Gastrocnemius medialis (tissue), 4 donors: ENCODE results near the gene CASKIN1. TPM values are rescaled to one million over a fixed set of nuclear protein-coding genes. Genes with fewer than 3 reads are reported as not detected.

ENCODE experiments used
- ATAC-seq, 2 donors: fragments of 150-250 bp; one replicate each; pipeline ENCODE4 v1.9.1; 2016
- DNase-seq, 2 donors: peaks; one replicate each; pipeline ENCODE4 v3.0.0-alpha.2; 2019
- H3K27ac ChIP-seq, 4 donors: fragments of 200-600 bp; sonication (generic); 1 replicate in 1 of 4; 2 replicates in 3 of 4; pipeline ENCODE4 v1.5.1; 2016 to 2018; ENCODE audit warnings: mild to moderate bottlenecking in 2 of 4, moderate library complexity in 1 of 4
- H3K27me3 ChIP-seq, 3 donors: fragments of 200-600 bp; sonication (generic) in 2 of 3; 1 replicate in 1 of 3; 2 replicates in 2 of 3; pipeline versions ENCODE4 v1.5.1 to v1.6.0; 2016 to 2019; ENCODE audit warnings: mild to moderate bottlenecking in 1 of 3, moderate library complexity in 1 of 3
- H3K36me3 ChIP-seq, 2 donors: fragments of 200-600 bp; sonication (generic) in 1 of 2; one replicate each; pipeline ENCODE4 v1.5.1; 2017 to 2018
- H3K4me1 ChIP-seq, 2 donors: fragments of 200-600 bp; sonication (generic) in 1 of 2; one replicate each; pipeline ENCODE4 v1.5.1; 2016 to 2017; ENCODE audit warnings: mild to moderate bottlenecking in 2 of 2
- H3K4me3 ChIP-seq, 4 donors: fragments of 200-600 bp; sonication (generic) in 3 of 4; 1 replicate in 1 of 4; 2 replicates in 3 of 4; pipeline ENCODE4 v1.5.1; 2016 to 2019; ENCODE audit warnings: mild to moderate bottlenecking in 2 of 4
- H3K9me3 ChIP-seq, 3 donors: fragments of 200-600 bp; sonication (generic) in 2 of 3; 1 replicate in 1 of 3; 2 replicates in 2 of 3; pipeline ENCODE4 v1.5.1; 2016 to 2019
- POLR2A ChIP-seq, 2 donors: fragments of 450-650 bp; IDR thresholded peaks; one replicate each; pipeline ENCODE4 v1.6.1; 2017; ENCODE audit warnings: antibody characterized with exemption in 2 of 2, mild to moderate bottlenecking in 2 of 2, moderate library complexity in 2 of 2
- in situ Hi-C, 4 donors: fragments of 200-750 bp; cut with MboI; loops; one replicate each; pipeline versions ENCODE4 v1.15.0 to v1.8.0; 2017; ENCODE audit warnings: low sequenced_read_pairs in 4 of 4
- intact Hi-C: fragments of 100-400 bp; cut with DNase I; formaldehyde crosslinking; loops from one replicate; pipeline ENCODE4 v1.15.1; 2023; ENCODE audit warnings: low total_unique reads
- total RNA-seq, 4 donors: library from RNA; depleted of rRNA; stranded (reverse); fragments of >200 nt; gene quantifications; one replicate each; pipeline versions ENCODE4 v1.1.0 to v1.2.3, GENCODE V29; 2016
- TF ChIP-seq, protein P1 (sequence below), 5 experiments: fragments of 450-650 bp in 3 of 5; fragments of 200-600 bp in 2 of 5; sonication (generic) in 2 of 5; IDR thresholded peaks in 4 of 5; conservative IDR thresholded peaks in 1 of 5; 1 replicate in 4 of 5; 2 replicates in 1 of 5; pipeline ENCODE4 v1.5.1; 2016 to 2019; ENCODE audit warnings: antibody characterized with exemption in 5 of 5, mild to moderate bottlenecking in 3 of 5, moderate library complexity in 3 of 5

The CASKIN1 gene
- total RNA-seq, 4 donors from 2014 or later: 0.07 to 0.51 (median 0.10) TPM; not detected in 1

DNA sequence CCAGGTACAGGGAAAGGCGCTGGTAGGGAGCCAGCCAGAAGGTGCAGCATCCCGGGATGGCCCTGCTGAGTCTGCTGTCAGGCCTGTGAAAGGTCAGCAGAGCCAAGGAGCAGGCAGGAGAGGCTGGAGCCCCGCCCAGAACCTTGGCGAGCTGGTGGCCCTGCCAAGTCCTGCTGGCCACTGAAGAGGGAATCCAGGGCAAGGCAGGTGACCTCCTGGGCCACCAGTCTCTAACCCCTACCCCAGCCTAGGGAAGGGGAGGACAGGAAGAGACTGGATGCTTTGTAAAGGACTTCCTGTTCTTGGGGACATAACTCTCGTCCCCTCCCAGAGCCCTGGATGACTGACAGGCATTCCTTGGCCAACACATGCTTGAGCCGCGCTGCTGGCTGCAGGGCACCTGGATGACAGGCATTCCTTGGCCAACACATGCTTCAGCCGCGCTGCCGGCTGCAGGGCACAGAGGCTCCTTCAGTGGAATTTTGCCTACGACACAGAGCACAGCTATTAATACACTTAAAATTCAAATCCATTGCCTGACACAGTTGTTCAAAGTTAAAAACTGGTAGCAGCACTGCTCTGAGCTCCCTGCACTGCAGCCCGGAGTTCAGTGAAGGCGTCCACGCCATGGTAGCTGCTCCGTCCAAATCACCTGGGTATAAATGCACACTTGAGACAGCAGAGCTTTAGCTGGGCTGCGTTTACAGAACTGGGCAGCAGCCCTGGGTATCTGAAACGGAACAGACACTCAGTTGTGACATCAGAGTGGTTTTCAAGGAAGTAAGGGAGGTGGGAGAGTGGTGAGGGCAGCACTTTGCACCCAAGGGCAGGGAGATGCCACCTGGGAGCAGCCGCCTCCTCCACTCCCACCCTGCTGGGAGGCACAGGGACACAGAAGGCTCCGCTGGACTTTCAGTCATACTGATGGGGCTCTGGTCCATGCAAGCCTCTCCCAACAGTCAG, 16.2 kb upstream of the CASKIN1 start:
- H3K4me3 ChIP-seq: peak overlapping the region in 3 of 4 donors; percentile 54 to 65 (median 62)
- no peaks in the 10 kb centered on the region for H3K9me3 ChIP-seq
- H3K27ac ChIP-seq: peak overlapping the region; percentile 77 to 91 (median 88)
- peaks cover 0 to 24% of the 10 kb centered on the region in 2 donors for H3K36me3 ChIP-seq
- peak; percentile 76 to 93 for DNase-seq
- peaks cover 36 to 42% of the 10 kb centered on the region in 2 donors for H3K4me1 ChIP-seq
- in situ Hi-C loops: no loop called here
- peak; percentile 40 to 58 for ATAC-seq
- intact Hi-C loops: loop anchor here (10.0 kb wide), 1 partner anchor 438 kb away; the partner anchor contains the start of genes EME2, MRPS34 and NME3
- H3K27me3 ChIP-seq: no peaks in the 10 kb centered on the region
- TF ChIP-seq, protein P1, sequence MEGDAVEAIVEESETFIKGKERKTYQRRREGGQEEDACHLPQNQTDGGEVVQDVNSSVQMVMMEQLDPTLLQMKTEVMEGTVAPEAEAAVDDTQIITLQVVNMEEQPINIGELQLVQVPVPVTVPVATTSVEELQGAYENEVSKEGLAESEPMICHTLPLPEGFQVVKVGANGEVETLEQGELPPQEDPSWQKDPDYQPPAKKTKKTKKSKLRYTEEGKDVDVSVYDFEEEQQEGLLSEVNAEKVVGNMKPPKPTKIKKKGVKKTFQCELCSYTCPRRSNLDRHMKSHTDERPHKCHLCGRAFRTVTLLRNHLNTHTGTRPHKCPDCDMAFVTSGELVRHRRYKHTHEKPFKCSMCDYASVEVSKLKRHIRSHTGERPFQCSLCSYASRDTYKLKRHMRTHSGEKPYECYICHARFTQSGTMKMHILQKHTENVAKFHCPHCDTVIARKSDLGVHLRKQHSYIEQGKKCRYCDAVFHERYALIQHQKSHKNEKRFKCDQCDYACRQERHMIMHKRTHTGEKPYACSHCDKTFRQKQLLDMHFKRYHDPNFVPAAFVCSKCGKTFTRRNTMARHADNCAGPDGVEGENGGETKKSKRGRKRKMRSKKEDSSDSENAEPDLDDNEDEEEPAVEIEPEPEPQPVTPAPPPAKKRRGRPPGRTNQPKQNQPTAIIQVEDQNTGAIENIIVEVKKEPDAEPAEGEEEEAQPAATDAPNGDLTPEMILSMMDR (IDR thresholded peaks at IDR 0.05 in 4 of 5, conservative IDR thresholded peaks at IDR 0.05 in 1 of 5): no peak
- TF ChIP-seq POLR2A (IDR thresholded peaks at IDR 0.05): no peak

DNA sequence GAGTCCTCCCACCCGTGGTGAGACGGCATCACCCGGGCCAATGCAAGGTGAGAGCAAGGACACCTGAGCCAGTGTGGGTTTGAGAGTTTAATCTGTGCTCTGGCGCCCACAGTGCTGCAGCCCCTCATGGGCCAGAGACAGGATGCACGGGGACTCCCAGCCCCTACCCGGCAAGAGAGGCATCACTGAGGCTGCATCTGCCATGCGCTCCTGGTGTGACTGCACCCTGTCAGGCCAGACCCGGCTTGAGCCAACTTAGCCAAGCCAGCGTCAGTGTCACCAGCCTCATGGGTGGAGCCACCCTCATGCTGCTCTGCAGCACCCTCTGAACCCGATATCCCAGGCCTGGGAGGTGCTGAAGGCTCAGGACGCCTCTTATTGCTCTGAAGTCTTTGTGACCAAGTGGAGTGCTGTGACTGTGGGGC, 15.5 kb upstream of the CASKIN1 start:
- H3K4me3 ChIP-seq: no peak overlapping the region
- no peaks in the 10 kb centered on the region for H3K27me3 ChIP-seq
- peak overlapping the region; percentile 77 to 91 (median 88) for H3K27ac ChIP-seq
- peak; percentile 67 to 87 for DNase-seq
- intact Hi-C loops: loop anchor here (1.0 to 10.0 kb wide), 2 partner anchors 58 to 437 kb away; partner anchors contain the start of genes EME2, MRPS34 and NME3
- H3K9me3 ChIP-seq: no peaks in the 10 kb centered on the region
- ATAC-seq: peak; percentile 8 to 28
- TF ChIP-seq POLR2A (IDR thresholded peaks at IDR 0.05): peak in 1 of 2 donors; percentile 41
- TF ChIP-seq, protein P1 (IDR thresholded peaks at IDR 0.05 in 4 of 5, conservative IDR thresholded peaks at IDR 0.05 in 1 of 5): no peak
- peaks cover 0 to 31% of the 10 kb centered on the region in 2 donors for H3K36me3 ChIP-seq
- in situ Hi-C loops: no loop called here
- peaks cover 37 to 42% of the 10 kb centered on the region in 2 donors for H3K4me1 ChIP-seq

DNA sequence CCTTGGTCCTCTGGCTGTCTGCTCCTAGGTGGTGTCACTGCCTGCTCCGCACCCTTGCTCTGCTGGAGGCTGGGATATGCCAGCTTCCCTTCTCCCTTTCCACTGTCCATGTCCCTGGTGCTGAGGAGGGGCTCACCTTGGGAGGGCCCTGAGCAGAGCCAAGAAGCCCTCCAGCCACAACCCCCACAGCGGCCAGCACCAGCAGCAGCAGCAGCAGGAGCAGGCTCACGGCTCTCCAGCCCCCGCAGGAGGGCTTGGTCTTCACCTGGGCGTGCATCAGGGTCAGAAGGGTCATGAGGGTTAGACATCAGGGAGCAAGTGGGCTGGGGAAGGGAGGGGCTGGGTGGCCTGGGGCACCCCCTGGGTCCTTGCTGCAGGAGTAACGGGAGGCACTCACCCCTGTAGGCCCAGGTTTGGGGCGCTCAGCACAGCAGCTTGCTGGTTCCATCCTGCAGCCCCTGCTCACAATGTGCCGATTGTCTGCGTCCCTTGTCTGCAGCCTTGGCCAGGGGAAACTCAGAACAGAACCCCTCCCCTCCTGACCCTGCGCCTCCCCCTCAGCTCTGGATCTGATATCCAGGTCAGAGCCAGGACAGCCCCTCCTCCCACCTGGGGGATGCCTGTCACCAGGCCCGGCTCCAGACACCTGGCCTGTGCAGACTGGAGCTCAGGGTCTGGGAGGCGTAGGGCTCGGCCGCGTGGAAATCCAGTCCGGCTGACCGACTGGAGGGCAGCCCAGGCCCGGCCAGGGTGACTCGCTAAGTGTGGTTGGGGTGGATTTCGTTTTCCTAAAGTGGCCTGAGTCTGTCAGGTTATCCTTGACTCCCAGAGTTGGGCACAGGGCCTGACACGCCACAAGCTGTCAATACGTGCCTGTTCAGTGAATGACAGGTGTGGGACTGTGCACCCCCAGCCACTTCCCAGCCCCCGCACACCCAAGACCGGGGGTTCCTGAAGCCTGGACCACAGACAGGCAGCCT, 14.3 kb upstream of the CASKIN1 start, which contains the start of gene BRICD5:
BRICD5 (minus strand) TSS at position 478 of the 980 bp plus-strand sequence; CDS start at position 448, 30 bp downstream.
- Histone ChIP-seq H3K9me3 (no peaks in the 10 kb centered on the region), H3K4me3 (no peak within 1 kb of the TSS), H3K27ac (peak within 1 kb of the TSS; percentile 77 to 91 (median 88)), H3K27me3 (no peaks in the 10 kb centered on the region), H3K4me1 (peaks cover 49 to 50% of the 10 kb centered on the region in 2 donors), H3K36me3 (peaks cover 0 to 35% of the 10 kb centered on the region in 2 donors)
- in situ Hi-C loops (no loop called here), intact Hi-C loops (loop anchor here (1.0 to 10.0 kb wide), 2 partner anchors 56 to 436 kb away; partner anchors contain the start of genes EME2, MRPS34 and NME3)
- TF ChIP-seq POLR2A (IDR thresholded peaks at IDR 0.05): no peak
- TF ChIP-seq, protein P1 (IDR thresholded peaks at IDR 0.05 in 4 of 5, conservative IDR thresholded peaks at IDR 0.05 in 1 of 5): no peak
- DNase-seq (peak in 1 of 2 donors; percentile 74), ATAC-seq (no peak)

DNA sequence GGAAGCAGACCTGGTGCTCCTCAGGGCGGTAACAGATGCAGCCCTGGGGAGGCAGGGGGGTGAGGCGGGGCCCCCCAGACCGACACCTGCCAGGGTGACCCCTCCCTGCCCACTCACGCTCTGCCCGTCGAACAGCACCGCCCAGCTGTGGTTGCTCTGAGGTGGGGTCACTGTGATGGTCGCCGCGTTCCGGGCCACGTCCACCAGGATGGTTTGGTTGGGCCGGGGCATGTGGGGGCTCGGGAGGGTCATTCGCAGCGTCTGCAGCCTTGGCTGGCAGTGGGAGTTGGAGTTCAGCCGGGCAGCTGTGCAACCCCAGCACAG, 13.6 kb upstream of the CASKIN1 start:
- Histone ChIP-seq H3K36me3 (peaks cover 0 to 35% of the 10 kb centered on the region in 2 donors), H3K4me1 (peaks cover 49 to 50% of the 10 kb centered on the region in 2 donors), H3K4me3 (no peak overlapping the region), H3K9me3 (no peaks in the 10 kb centered on the region), H3K27ac (peak overlapping the region; percentile 77 to 91 (median 88)), H3K27me3 (no peaks in the 10 kb centered on the region)
- in situ Hi-C loops (no loop called here), intact Hi-C loops (loop anchor here (10.0 kb wide), 1 partner anchor 435 kb away; the partner anchor contains the start of genes EME2, MRPS34 and NME3)
- TF ChIP-seq, protein P1 (IDR thresholded peaks at IDR 0.05 in 4 of 5, conservative IDR thresholded peaks at IDR 0.05 in 1 of 5): no peak
- no peak for TF ChIP-seq POLR2A (IDR thresholded peaks at IDR 0.05)
- ATAC-seq (no peak), DNase-seq (no peak)
